HG03520 (cell line): ENCODE measurements around the gene LRRFIP2.
A peak's percentile ranks its signal among the peaks of the same experiment; 100 is the strongest.
"Not testable (repeated sequence)": the region's sequence is repeated elsewhere in the genome, so short reads cannot be mapped to it uniquely, and the experiment has no call there.

Experiments used
- ATAC-seq: cut with Tn5 transposase; IDR thresholded peaks from one replicate; pipeline ENCODE4 v1.9.1; 2021; ENCODE audit warnings: mild to moderate bottlenecking, moderate library complexity; ENCODE audit not compliant: unreplicated experiment

Gene LRRFIP2

GRCh38 chr3:37071921-37072320 is 102.5 kb downstream of the LRRFIP2 start:
- ATAC-seq, result no peak

DNA sequence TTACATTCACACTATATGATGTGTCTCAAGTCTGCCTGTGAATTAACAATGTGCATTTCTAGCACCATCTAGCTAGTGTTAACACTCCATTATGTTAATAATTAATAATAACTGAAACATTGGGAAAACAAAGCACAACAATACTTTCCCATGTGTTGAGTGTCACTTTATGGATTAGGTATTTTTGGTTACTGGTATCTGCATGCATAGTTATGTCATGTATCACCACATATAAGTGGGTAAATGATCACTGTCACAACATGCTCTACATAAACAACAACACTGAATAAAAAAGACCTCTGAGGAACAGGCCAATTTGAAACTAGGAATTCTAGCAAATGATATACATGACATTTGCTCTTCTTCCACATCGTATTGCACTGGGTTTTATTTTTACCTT is 106.4 kb downstream of the LRRFIP2 start:
- no peak for ATAC-seq

GRCh38 chr3:37067577-37067976 is 106.8 kb downstream of the LRRFIP2 start:
- no peak for ATAC-seq

DNA sequence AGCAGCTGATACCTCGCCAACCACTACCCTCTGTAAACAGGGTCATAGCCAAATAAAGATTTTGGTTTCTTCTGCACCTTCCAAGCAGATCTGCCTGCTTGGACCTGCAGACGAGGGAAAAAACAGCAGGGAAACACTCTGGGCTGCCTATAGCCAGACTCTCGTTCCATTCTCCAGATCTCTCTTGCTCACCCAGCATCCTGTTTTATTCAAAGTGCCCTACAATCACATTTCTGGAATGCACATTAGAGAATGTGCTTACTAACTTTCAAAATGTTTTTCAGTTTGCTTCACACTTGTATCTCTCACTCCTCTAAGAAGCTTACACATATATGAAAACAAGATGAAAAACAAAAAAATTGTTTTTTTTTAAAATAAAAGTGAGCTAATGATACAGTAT is 109.6 kb downstream of the LRRFIP2 start:
- ATAC-seq, result no peak

GRCh38 chr3:37058117-37058516 is 116.3 kb downstream of the LRRFIP2 start:
- ATAC-seq, result no peak

- no peak for ATAC-seq
Observed at GRCh38 chr3:37056826-37057225, 117.6 kb downstream of the LRRFIP2 start.

DNA sequence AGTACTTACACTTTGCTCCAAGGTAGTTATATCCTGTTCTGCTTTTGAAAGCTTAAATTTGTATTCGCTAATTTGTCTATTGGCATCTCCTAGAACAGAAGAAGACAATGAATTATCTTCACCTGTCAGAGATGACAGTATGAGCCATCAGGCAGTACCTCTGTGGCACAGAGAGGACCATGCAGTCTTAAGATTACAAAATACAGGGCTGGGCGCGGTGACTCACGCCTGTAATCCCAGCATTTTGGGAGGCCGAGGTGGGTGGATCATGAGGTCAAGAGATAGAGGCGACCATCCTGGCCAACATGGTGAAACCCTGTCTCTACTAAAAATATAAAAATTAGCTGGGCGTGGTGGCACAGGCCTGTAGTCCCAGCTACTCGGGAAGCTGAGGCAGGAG is 119.3 kb downstream of the LRRFIP2 start:
- ATAC-seq, result not testable (repeated sequence)

- peak; percentile 75 for ATAC-seq
Observed at GRCh38 chr3:37054370-37054769, 120.0 kb downstream of the LRRFIP2 start.

DNA sequence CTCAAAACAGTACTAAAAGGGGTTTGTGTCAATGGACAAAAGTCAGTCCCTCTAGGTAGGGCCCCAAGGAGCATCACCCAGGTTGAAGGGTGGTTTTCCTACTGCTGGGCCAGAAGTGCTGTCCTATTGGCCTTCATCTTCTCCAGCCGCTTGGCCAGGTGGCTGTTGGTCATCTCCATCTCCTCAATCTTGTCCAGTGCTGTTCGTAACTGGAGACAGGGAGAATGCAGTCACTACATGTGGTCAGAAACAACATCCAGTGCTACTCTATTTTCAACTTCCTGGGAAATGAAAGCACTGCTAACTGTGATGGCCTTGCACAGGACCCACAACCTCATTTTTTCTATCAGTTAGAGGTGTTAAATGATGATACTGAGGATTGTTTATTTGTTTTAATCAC is 120.6 kb downstream of the LRRFIP2 start:
- no peak for ATAC-seq

DNA sequence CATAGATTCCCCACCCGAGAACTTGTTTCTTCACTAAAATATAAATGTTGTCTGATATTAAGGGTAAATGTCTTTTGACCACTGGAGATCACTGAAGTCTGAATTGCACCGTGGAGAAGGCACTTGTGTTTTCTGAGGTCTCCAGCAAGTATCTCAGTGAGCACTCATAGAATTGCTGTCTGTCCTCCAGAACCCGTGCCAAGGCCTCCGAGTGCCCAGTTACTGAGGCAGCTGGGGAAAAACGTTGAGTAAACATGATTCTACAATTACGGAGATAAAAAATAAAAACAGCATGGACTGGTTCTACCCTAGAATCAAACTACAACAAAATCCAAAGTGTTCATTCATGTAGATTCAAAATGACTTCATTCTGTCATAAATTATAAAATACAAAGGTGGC is 121.0 kb downstream of the LRRFIP2 start:
- ATAC-seq, result no peak

DNA sequence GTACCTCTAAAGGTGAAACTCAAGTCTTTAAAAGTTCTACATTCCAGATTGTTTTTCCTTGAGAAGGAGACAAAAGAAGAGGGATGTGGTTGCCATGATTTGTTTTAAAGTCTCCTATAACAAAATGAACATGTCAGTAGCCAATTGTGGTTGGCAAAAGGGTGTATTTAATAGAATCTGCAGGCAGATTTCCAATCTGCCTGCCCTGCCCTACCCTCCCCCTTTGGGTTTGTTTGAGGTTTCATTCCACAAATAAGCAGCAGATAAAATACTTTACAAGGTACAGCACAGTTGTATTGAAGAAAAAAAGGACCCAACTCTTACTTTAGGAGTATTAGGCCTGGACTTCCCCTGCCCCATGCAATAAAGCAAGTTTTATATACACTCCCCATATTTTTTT is 121.5 kb downstream of the LRRFIP2 start:
- no peak for ATAC-seq

GRCh38 chr3:37050282-37050681 is 124.1 kb downstream of the LRRFIP2 start:
- no peak for ATAC-seq

DNA sequence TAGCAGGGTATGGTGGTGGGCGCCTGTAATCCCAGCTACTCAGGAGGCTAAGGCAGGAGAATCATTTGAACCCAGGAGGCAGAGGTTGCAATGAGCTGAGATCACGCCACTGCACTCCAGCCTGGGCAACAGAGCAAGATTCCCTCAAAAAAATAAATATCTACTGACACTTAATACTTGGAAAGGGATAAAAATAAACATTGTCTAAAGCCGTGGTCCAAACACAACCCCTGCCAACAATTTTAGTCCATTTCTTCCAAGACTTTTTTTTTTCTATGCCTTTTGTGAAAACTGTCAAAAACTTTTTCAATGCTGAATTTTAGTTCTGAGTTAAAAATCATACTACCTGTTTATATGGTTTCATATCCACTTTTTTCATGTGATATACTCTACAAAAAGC is 131.7 kb downstream of the LRRFIP2 start:
- ATAC-seq, result not testable (repeated sequence)

DNA sequence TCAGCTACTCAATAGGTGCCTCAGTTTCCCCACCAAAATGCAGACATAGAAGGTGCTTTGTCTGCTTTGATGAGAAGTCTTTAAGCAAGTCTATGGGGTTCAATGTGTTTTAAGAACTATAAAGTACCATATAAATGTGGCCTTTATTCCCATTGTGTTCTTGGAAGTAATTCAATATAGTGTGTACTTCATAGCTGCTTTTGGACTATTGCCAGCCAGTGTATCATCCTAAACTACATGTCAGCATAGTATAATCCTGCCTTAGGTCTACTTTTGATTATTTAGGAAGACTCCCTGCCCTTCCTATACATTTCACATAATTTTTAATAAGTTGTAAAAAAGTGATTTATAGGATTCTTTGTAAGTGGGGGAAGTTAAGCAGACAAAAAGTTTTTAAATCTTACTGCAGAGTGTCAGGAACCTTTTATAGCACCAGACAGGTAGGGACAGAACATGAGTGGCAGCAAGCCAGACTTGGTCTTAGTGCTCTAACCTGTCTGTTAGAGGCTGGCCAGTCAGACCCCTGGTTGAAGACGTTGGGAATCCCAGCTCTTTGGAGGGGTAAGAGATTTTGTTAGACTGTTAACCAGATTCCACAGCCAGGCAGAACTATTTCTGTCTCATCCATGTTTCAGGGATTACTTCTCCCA is 132.7 kb downstream of the LRRFIP2 start:
- no peak for ATAC-seq

DNA sequence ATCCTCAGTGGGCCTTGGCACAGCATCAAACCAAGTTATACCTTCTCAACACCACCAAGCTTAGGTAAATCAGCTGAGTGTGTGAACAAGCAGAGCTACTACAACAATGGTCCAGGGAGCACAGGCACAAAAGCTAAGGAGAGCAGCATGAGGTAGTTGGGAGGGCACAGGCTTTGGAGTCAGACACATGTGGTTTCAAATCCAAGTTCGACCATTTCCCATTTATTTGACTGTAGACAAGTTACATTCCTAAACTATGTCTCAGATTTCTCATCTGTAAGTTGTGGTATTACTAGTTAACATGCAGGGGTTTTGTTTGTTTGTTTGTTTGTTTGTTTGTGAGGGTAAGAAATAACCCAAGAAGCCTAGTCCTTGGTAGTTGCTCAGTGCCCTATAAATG is 134.2 kb downstream of the LRRFIP2 start:
- no peak for ATAC-seq

- no peak for ATAC-seq
Observed at GRCh38 chr3:37039161-37039846, 135.1 kb downstream of the LRRFIP2 start.

DNA sequence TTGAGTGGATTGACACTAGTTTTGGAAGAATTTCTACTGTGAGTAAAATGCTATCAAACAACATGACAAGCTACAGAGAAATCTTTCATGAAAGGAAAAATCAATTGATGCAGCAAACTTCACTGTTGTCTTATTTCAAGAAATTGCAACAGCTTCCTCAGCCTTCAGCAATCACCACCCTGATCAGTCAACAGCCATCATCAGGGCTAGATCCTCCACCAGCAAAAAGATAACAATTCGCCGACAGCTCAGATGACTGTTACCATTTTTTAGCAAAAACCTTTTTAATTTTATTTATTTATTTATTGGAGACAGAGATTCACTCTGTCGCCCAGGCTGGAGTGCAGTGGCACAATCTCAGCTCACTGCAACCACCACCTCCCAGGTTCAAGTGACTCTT is 137.0 kb downstream of the LRRFIP2 start:
- ATAC-seq, result no peak

DNA sequence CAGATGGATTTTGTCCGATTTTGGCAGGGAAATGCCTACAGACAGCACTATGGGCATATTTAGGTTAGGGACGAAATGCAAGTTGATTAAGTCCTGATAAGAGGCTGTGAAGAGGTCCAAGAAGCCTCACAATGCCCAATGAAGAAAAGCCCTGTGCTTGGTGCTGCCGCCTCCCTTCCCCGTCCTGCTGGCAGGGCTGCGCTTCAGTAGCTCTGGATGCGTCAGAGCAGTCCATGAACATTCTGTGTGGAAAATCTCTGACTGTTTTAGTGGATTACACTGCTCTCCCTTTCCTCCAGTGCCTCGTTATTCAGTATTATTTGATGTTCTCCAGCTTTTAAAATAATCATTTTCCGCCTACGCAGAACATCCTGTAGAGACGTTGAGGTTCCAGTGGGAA is 141.4 kb downstream of the LRRFIP2 start:
- no peak for ATAC-seq

- no peak for ATAC-seq
Observed at GRCh38 chr3:37031096-37031682, 143.2 kb downstream of the LRRFIP2 start.

GRCh38 chr3:37030588-37030987 is 143.8 kb downstream of the LRRFIP2 start:
- no peak for ATAC-seq

GRCh38 chr3:37029516-37030163 is 144.7 kb downstream of the LRRFIP2 start:
- no peak for ATAC-seq

GRCh38 chr3:37029111-37029510 is 145.3 kb downstream of the LRRFIP2 start:
- ATAC-seq, result no peak
